ENCODE data around the gene KCTD8.
A peak's percentile ranks its signal among the peaks of the same experiment; 100 is the strongest.

DNA sequence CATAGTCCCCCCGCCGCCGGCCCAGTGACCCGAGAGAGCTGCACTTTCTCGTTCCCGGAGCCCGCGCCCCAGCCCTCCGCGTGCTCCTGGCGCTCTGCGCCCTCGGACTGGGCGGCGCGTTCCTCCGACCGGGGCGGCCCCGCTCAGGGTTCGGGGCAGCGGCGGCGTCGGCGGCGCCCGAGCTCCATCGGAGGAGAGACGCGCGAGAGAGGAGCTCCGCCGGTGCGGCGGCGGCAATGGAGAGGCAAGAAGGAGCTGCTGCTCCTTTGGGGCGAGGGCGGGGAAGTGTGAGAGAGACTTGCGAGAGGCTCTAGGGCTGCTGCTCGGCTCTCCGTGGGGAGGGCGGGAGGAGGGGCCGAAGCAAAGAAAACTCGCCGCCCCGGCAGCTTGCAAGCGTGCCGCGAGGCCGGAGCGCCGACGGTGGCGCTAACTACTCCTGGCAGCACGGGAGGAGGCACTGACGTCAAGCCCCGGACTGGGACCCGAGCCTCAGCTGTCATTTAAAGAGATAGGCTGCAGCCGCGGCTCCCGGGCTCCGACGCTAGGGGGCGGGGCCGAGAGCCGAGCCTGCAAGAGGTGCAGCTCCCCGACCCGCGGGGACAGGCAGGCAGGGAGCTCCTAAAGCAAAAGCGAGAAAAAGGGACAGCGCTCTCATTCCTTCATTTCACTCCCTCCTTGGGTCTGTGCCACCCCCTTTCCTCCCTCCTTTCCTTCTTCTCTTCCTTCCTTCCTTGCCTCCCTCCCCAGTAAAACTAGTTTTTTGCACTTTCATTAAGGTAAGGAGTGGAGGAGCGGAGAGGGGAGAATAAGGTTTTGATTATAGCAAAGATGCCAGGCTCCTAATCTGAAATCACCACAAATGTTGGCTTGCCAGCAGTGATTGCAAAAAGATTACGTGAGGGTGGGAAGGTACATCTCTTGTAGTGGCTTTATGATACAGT is at the start of gene KCTD8:
- TF ChIP-seq CTCF (IDR thresholded peaks at IDR 0.05) (peak; percentile 61), EZH2 (IDR thresholded peaks at IDR 0.05; ENCODE audit: borderline replicate concordance, insufficient read depth, low read depth, low read length, poor library complexity, severe bottlenecking) (no peak)

Data from B cell (primary cell).